ENCODE results near the gene VPS33B.
"Not testable (repeated sequence)": the region's sequence is repeated elsewhere in the genome, so short reads cannot be mapped to it uniquely, and the experiment has no call there.

The VPS33B gene

GRCh38 chr15:91022075-91022831 lies at the start of gene VPS33B:
TSS of gene VPS33B (minus strand) at chr15:91022594. CDS start at chr15:91022249, 345 bp downstream.
- DNase-seq (ENCODE audit: low spot score): peak; percentile 82

- no peak for DNase-seq (ENCODE audit: low spot score)
Measured at GRCh38 chr15:91072161-91072560, 49.8 kb upstream of the VPS33B start.

- no peak for DNase-seq (ENCODE audit: low spot score)
Measured at GRCh38 chr15:91070872-91071271, 48.5 kb upstream of the VPS33B start.

GRCh38 chr15:91068966-91069365 lies 46.6 kb upstream of the VPS33B start:
- DNase-seq (ENCODE audit: low spot score): no peak

GRCh38 chr15:91068436-91068835 lies 46.0 kb upstream of the VPS33B start:
- no peak for DNase-seq (ENCODE audit: low spot score)

- DNase-seq (ENCODE audit: low spot score): no peak
Measured at GRCh38 chr15:91067036-91067435, 44.6 kb upstream of the VPS33B start.

- no peak for DNase-seq (ENCODE audit: low spot score)
Measured at GRCh38 chr15:91065505-91065904, 43.1 kb upstream of the VPS33B start.

GRCh38 chr15:91061997-91062396 lies 39.6 kb upstream of the VPS33B start:
- no peak for DNase-seq (ENCODE audit: low spot score)

GRCh38 chr15:91061230-91061629 lies 38.8 kb upstream of the VPS33B start:
- no peak for DNase-seq (ENCODE audit: low spot score)

GRCh38 chr15:91055548-91056331 lies 33.3 kb upstream of the VPS33B start:
- DNase-seq (ENCODE audit: low spot score): peak; percentile 77

- DNase-seq (ENCODE audit: low spot score): no peak
Measured at GRCh38 chr15:91054816-91055215, 32.4 kb upstream of the VPS33B start.

GRCh38 chr15:91051248-91051647 lies 28.9 kb upstream of the VPS33B start:
- no peak for DNase-seq (ENCODE audit: low spot score)

GRCh38 chr15:91050128-91050455 lies 27.7 kb upstream of the VPS33B start:
- DNase-seq (ENCODE audit: low spot score): no peak

GRCh38 chr15:91049378-91050127 lies 27.2 kb upstream of the VPS33B start:
- peak; percentile 66 for DNase-seq (ENCODE audit: low spot score)

GRCh38 chr15:91047545-91048199 lies 25.3 kb upstream of the VPS33B start:
- DNase-seq (ENCODE audit: low spot score): no peak

GRCh38 chr15:91046056-91046455 lies 23.7 kb upstream of the VPS33B start:
- not testable (repeated sequence) for DNase-seq (ENCODE audit: low spot score)

GRCh38 chr15:91045065-91045464 lies 22.7 kb upstream of the VPS33B start:
- no peak for DNase-seq (ENCODE audit: low spot score)

- no peak for DNase-seq (ENCODE audit: low spot score)
Measured at GRCh38 chr15:91043202-91043874, 20.9 kb upstream of the VPS33B start.

GRCh38 chr15:91040856-91041255 lies 18.5 kb upstream of the VPS33B start:
- no peak for DNase-seq (ENCODE audit: low spot score)

- no peak for DNase-seq (ENCODE audit: low spot score)
Measured at GRCh38 chr15:91039996-91040395, 17.6 kb upstream of the VPS33B start.

GRCh38 chr15:91032919-91033803 lies 10.8 kb upstream of the VPS33B start:
- DNase-seq (ENCODE audit: low spot score): no peak
